OCI-LY1 (cell line): Measurements from ENCODE around the gene CIB4.

Experiments used
- H2AFZ ChIP-seq: fragments of 200-600 bp; sonication (generic), shearing (Covaris generic); 2 replicates; pipeline ENCODE4 v1.6.0; 2014; ENCODE audit warnings: antibody characterized with exemption, mild to moderate bottlenecking, low read length
- H3F3A ChIP-seq: fragments of 200-600 bp; sonication (generic), shearing (Covaris generic); 2 replicates; pipeline ENCODE4 v1.6.0; 2014; ENCODE audit warnings: mild to moderate bottlenecking, antibody characterized with exemption, low read length, moderate library complexity; ENCODE audit not compliant: insufficient read depth
- H3K27ac ChIP-seq: fragments of 200-600 bp; sonication (generic); 2 replicates; pipeline ENCODE4 v1.5.1; 2014; ENCODE audit warnings: low read length, mixed run types, mild to moderate bottlenecking, low read depth; ENCODE audit not compliant: poor library complexity, severe bottlenecking
- H3K27me3 ChIP-seq: fragments of 200-600 bp; sonication (generic); 2 replicates; pipeline ENCODE4 v1.6.0; 2014; ENCODE audit warnings: antibody characterized with exemption, mild to moderate bottlenecking, low read length, moderate library complexity; ENCODE audit not compliant: insufficient read depth
- H3K36me3 ChIP-seq: fragments of 200-600 bp; sonication (generic); 2 replicates; pipeline ENCODE4 v1.6.1; 2014; ENCODE audit warnings: mild to moderate bottlenecking, antibody characterized with exemption, low read length, moderate library complexity, mixed read lengths; ENCODE audit not compliant: insufficient read depth
- H3K4me1 ChIP-seq: fragments of 200-600 bp; sonication (generic); 2 replicates; pipeline ENCODE4 v1.5.1; 2014; ENCODE audit warnings: mild to moderate bottlenecking, low read length, moderate library complexity; ENCODE audit not compliant: insufficient read depth, severe bottlenecking
- H3K4me2 ChIP-seq: fragments of 200-600 bp; sonication (generic), shearing (Covaris generic); 2 replicates; pipeline ENCODE4 v1.6.1; 2014; ENCODE audit warnings: low read length
- H3K4me3 ChIP-seq: fragments of 200-600 bp; sonication (generic); 2 replicates; pipeline ENCODE4 v1.5.1; 2014; ENCODE audit warnings: low read length, low read depth, mild to moderate bottlenecking, mixed read lengths; ENCODE audit not compliant: poor library complexity, severe bottlenecking
- H3K79me2 ChIP-seq: fragments of 200-600 bp; shearing (Covaris generic); 2 replicates; pipeline ENCODE4 v1.6.1; 2016; ENCODE audit warnings: mixed run types, low read length, mixed read lengths; ENCODE audit not compliant: insufficient read depth
- H3K9ac ChIP-seq: fragments of 200-600 bp; sonication (generic), shearing (Covaris generic); 2 replicates; pipeline ENCODE4 v1.6.1; 2014; ENCODE audit warnings: mild to moderate bottlenecking, low read length, mixed read lengths
- H3K9me2 ChIP-seq: fragments of 200-600 bp; sonication (generic), shearing (Covaris generic); 2 replicates; pipeline ENCODE4 v1.6.1; 2014; ENCODE audit warnings: low read depth, mild to moderate bottlenecking, low read length, mixed read lengths
- H3K9me3 ChIP-seq: fragments of 200-600 bp; shearing (Covaris generic); 2 replicates; pipeline ENCODE4 v1.6.1; 2014; ENCODE audit warnings: low read length, mixed read lengths
- H4K20me1 ChIP-seq: fragments of 200-600 bp; sonication (generic), shearing (Covaris generic); 2 replicates; pipeline ENCODE4 v1.6.0; 2016; ENCODE audit warnings: mild to moderate bottlenecking, low read length; ENCODE audit not compliant: insufficient read depth
- EZH2 ChIP-seq: fragments of 200-600 bp; sonication (generic), shearing (Covaris generic); IDR thresholded peaks from 2 replicates; pipeline ENCODE4 v1.8.0; 2017; ENCODE audit warnings: borderline replicate concordance, mixed run types, mild to moderate bottlenecking, antibody characterized with exemption, low read length, moderate library complexity, mixed read lengths
- TF ChIP-seq, protein P1 (sequence below): fragments of 200-600 bp; sonication (generic), shearing (Covaris generic); IDR thresholded peaks from 2 replicates; pipeline ENCODE4 v1.5.1; 2017; ENCODE audit warnings: mild to moderate bottlenecking, antibody characterized with exemption, low read length, moderate library complexity, mixed read lengths

CIB4 gene

DNA sequence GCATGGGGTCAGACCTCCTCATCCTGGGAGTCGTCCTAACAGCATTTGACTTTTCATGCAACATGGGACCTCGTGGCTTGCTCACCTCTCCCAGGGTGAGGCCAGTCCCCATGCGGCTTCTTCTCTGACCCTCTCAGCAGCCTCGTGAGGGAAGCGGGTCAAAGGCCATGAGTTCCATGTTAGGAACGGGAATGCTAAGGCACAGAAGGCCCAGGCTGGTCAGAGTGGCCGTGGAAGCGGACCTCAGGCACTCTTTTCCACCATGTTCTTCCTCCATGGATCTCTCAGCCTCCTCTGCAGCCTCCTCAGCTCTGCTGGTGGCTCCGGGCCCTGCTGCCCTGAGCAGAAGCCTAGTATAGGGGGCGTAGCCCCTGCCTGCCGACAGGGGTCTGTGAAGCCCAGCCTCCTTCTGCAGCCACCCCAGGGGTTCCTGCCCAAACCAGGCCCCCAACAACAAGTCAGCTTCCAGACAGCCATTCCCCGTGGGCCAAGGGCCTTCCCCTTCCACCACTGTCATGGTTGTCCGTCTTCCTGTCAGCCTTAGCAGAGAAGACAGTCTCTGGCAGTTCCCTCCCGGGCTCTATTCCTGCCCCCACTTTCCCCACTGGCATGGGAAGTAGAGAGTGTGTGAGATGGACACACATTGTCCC lies 103.2 kb downstream of the CIB4 start:
- TF ChIP-seq, protein P1, sequence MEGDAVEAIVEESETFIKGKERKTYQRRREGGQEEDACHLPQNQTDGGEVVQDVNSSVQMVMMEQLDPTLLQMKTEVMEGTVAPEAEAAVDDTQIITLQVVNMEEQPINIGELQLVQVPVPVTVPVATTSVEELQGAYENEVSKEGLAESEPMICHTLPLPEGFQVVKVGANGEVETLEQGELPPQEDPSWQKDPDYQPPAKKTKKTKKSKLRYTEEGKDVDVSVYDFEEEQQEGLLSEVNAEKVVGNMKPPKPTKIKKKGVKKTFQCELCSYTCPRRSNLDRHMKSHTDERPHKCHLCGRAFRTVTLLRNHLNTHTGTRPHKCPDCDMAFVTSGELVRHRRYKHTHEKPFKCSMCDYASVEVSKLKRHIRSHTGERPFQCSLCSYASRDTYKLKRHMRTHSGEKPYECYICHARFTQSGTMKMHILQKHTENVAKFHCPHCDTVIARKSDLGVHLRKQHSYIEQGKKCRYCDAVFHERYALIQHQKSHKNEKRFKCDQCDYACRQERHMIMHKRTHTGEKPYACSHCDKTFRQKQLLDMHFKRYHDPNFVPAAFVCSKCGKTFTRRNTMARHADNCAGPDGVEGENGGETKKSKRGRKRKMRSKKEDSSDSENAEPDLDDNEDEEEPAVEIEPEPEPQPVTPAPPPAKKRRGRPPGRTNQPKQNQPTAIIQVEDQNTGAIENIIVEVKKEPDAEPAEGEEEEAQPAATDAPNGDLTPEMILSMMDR = no peak
- TF ChIP-seq EZH2 = no peak

DNA sequence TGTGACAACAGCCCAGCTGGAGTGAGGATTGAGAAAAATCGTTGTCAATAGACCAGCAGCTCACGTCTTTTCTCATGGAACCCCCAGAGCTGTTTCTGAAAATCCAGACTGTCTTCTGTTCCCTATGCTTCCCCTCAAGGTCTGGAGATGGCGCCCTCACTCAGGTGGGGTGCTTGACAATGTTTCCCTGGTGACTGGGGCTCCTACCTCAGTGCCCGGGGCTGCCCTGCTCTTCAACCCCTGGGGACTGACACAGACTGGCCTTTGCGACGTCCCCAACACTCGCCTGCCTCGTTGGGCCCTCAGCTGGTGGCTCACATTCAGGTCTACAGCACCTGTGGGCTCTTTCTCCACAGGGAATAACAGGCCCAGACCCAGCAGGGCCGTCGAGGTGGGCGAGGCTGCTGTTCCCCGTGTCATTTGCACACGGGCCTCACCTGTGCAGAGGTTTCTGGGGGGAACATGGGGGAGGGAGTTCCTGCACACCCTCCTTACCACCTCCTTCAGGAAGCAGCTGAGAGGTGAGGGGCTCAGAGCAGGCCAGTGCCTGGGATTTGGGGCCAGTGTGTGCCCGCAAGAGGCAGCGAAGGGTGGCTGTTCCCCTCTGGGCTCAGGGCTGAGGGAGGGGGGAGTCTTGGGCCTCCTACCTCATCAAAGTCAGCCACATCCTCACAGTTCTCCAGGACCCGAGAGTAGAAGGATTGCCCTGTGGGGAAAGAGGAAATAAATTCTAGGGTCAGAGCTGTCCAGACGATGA lies 103.9 kb downstream of the CIB4 start:
- no peak overlapping the region for H3K27ac ChIP-seq
- H2AFZ ChIP-seq = no peak overlapping the region
- TF ChIP-seq, protein P1 = no peak
- no peak for TF ChIP-seq EZH2
- no peaks in the 10 kb centered on the region for H3K36me3 ChIP-seq
- no peak overlapping the region for H3K9ac ChIP-seq
- no peaks in the 10 kb centered on the region for H3F3A ChIP-seq
- no peaks in the 10 kb centered on the region for H3K9me2 ChIP-seq
- H3K9me3 ChIP-seq = no peaks in the 10 kb centered on the region
- H3K79me2 ChIP-seq = no peaks in the 10 kb centered on the region
- H3K4me2 ChIP-seq = no peak overlapping the region
- H4K20me1 ChIP-seq = no peaks in the 10 kb centered on the region
- H3K4me3 ChIP-seq = no peak overlapping the region
- H3K27me3 ChIP-seq = no peaks in the 10 kb centered on the region; the same call in 1 of the 2 replicates
- H3K4me1 ChIP-seq = no peaks in the 10 kb centered on the region

More for the DNA sequence above, 103.2 kb downstream of the CIB4 start:
- H3K9ac ChIP-seq = no peak overlapping the region
- H3K4me3 ChIP-seq = no peak overlapping the region
- H3K4me1 ChIP-seq = no peaks in the 10 kb centered on the region
- H3K79me2 ChIP-seq = no peaks in the 10 kb centered on the region
- H3K4me2 ChIP-seq = no peak overlapping the region
- H4K20me1 ChIP-seq = no peaks in the 10 kb centered on the region
- H3K9me3 ChIP-seq = no peaks in the 10 kb centered on the region
- H3K36me3 ChIP-seq = no peaks in the 10 kb centered on the region
- no peaks in the 10 kb centered on the region; the same call in 1 of the 2 replicates for H3K27me3 ChIP-seq
- no peak overlapping the region for H2AFZ ChIP-seq
- no peaks in the 10 kb centered on the region for H3F3A ChIP-seq
- no peaks in the 10 kb centered on the region for H3K9me2 ChIP-seq
- H3K27ac ChIP-seq = no peak overlapping the region

DNA sequence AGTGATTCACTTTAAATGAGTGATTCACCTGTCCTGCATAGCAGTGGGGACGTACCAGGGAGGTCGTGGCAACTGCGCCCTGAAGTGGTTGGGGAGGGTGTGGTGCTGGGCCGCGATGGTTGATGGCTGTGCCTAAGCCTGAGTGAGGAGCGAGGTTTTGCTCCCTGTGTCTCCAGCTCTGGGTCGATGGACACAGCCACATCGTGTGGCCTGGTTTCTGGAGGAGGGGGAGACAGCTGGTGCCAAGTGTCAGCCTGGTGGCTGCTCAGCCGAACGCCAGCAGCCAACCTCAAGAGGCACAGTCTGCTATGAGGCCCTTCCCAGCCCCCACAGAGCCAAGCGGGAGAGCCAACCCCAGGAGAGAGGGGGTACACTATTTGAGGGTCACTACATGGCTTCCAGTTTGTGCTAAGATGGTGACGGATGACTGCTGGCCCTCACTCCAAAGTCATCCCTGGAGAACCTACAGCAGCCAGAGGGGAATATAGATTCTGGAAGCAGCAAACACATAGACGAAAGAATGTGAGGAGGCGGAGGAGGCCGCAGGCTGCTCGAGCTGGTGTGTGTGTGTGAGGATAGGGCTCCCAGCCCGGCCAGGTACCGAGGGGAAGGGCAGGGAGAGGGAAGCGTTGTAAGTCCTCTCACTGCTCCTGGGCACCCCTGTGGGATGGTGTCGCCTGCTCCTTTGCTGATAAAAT lies 104.6 kb downstream of the CIB4 start:
- Histone ChIP-seq H3K9me2 (no peaks in the 10 kb centered on the region), H2AFZ (no peak overlapping the region), H3F3A (no peaks in the 10 kb centered on the region), H3K4me2 (no peak overlapping the region), H3K9me3 (no peaks in the 10 kb centered on the region), H3K4me1 (no peaks in the 10 kb centered on the region), H3K4me3 (no peak overlapping the region), H3K27me3 (no peaks in the 10 kb centered on the region; the same call in 1 of the 2 replicates), H3K9ac (no peak overlapping the region), H3K36me3 (no peaks in the 10 kb centered on the region), H3K79me2 (no peaks in the 10 kb centered on the region), H4K20me1 (no peaks in the 10 kb centered on the region), H3K27ac (no peak overlapping the region)
- TF ChIP-seq EZH2 = no peak
- TF ChIP-seq, protein P1 = no peak
